Endothelial cell (in vitro differentiated cells): ENCODE measurements around the gene XCR1. TPM values are rescaled to one million over a fixed set of nuclear protein-coding genes. Genes with fewer than 3 reads are reported as not detected.

Experiments
- DNase-seq: peaks from one replicate; pipeline ENCODE4 v3.0.0; 2021; ENCODE audit warnings: low spot score
- H3K27ac Mint-ChIP-seq: one replicate; pipeline ENCODE4 v1.8.0; 2021; ENCODE audit warnings: mixed read lengths, inconsistent platforms; ENCODE audit not compliant: unreplicated experiment
- H3K27me3 Mint-ChIP-seq: one replicate; pipeline ENCODE4 v1.8.0; 2021; ENCODE audit warnings: mild to moderate bottlenecking, moderate library complexity, mixed read lengths, inconsistent platforms; ENCODE audit not compliant: unreplicated experiment
- H3K36me3 Mint-ChIP-seq: one replicate; pipeline ENCODE4 v1.8.0; 2021; ENCODE audit warnings: mild to moderate bottlenecking, low read depth, mixed read lengths, inconsistent platforms; ENCODE audit not compliant: unreplicated experiment
- H3K4me1 Mint-ChIP-seq: one replicate; pipeline ENCODE4 v1.8.0; 2021; ENCODE audit warnings: mild to moderate bottlenecking, mixed read lengths, inconsistent platforms; ENCODE audit not compliant: unreplicated experiment
- H3K4me3 Mint-ChIP-seq: one replicate; pipeline ENCODE4 v1.8.0; 2021; ENCODE audit warnings: mild to moderate bottlenecking, mixed read lengths, inconsistent platforms; ENCODE audit not compliant: unreplicated experiment
- H3K9me3 Mint-ChIP-seq: one replicate; pipeline ENCODE4 v1.8.0; 2021; ENCODE audit warnings: mixed read lengths, inconsistent platforms; ENCODE audit not compliant: unreplicated experiment
- total RNA-seq: library from RNA; stranded (reverse); fragmentation: NEBNext Ultra II Directional; extraction: Animal tissue kit (Norgen Biotek cat#: 25700); gene quantifications from one replicate; pipeline ENCODE4 v1.2.1, GENCODE V29; 2021; ENCODE audit not compliant: unreplicated experiment
- TF ChIP-seq, protein P1 (sequence below): fragments of 200-600 bp; sonication (generic); IDR thresholded peaks from one replicate; pipeline ENCODE4 v1.5.0; 2021; ENCODE audit warnings: antibody characterized with exemption; ENCODE audit not compliant: unreplicated experiment

Gene XCR1
- total RNA-seq, 1 donor from 2014 or later, result not detected

DNA sequence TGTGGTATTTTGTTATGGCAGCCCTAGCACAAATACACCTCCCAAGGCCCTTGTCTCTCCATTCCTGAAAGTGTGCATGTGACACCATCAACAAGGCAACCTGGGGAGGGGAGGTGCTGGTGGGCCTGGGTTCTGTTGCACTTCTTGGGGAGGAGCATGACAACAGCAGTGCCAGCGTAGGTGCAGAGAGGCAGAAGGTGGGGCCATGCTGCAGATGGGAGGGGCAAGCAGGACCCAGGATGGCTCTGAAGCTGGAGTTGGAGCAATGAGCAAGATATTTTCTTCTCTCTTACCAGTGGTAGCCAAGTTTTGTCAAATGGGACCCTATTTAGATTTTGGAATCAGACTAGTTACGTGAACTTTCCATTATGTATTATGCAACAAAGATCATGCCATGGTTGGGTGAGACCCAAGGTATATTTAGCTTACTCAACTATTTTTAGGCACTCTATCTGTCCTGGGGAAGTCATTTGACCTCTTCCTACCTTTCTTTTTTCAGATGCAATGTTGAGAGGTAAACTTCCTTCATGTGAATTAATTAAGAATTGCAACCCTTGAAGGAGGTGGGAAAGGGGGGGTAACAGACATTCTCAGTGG, 35.1 kb downstream of the XCR1 start:
- TF ChIP-seq, protein P1, sequence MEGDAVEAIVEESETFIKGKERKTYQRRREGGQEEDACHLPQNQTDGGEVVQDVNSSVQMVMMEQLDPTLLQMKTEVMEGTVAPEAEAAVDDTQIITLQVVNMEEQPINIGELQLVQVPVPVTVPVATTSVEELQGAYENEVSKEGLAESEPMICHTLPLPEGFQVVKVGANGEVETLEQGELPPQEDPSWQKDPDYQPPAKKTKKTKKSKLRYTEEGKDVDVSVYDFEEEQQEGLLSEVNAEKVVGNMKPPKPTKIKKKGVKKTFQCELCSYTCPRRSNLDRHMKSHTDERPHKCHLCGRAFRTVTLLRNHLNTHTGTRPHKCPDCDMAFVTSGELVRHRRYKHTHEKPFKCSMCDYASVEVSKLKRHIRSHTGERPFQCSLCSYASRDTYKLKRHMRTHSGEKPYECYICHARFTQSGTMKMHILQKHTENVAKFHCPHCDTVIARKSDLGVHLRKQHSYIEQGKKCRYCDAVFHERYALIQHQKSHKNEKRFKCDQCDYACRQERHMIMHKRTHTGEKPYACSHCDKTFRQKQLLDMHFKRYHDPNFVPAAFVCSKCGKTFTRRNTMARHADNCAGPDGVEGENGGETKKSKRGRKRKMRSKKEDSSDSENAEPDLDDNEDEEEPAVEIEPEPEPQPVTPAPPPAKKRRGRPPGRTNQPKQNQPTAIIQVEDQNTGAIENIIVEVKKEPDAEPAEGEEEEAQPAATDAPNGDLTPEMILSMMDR, result no peak
- DNase-seq, result no peak
- Mint-ChIP-seq H3K27me3 (peaks cover 9% of the 10 kb centered on the region), H3K4me3 (no peak overlapping the region), H3K9me3 (no peaks in the 10 kb centered on the region), H3K4me1 (peaks cover 17% of the 10 kb centered on the region), H3K27ac (no peak overlapping the region), H3K36me3 (no peaks in the 10 kb centered on the region)

DNA sequence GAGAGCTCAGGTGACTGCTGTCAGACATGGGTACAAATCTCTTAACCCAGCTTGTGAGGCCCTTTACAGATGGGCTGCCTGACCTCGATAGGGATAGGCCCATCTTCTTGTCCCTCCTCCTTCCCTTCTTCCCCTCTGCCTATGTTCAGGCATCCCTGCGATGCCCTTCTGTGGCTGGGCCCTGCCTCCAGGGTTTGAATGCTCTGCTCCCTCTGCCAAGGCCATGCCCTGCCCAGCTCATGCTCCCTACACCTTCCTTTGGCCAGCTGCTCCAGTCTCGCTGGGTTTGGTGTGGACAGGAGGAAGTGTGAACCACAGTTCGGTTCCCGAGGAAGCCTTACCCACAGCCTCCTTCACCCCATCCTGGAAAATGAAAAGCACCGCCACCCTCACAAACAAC, 35.9 kb downstream of the XCR1 start:
- DNase-seq, result no peak
- Mint-ChIP-seq H3K36me3 (no peaks in the 10 kb centered on the region), H3K27me3 (peaks cover 7% of the 10 kb centered on the region), H3K4me1 (peaks cover 17% of the 10 kb centered on the region), H3K27ac (no peak overlapping the region), H3K9me3 (no peaks in the 10 kb centered on the region), H3K4me3 (no peak overlapping the region)
- TF ChIP-seq, protein P1, result no peak

DNA sequence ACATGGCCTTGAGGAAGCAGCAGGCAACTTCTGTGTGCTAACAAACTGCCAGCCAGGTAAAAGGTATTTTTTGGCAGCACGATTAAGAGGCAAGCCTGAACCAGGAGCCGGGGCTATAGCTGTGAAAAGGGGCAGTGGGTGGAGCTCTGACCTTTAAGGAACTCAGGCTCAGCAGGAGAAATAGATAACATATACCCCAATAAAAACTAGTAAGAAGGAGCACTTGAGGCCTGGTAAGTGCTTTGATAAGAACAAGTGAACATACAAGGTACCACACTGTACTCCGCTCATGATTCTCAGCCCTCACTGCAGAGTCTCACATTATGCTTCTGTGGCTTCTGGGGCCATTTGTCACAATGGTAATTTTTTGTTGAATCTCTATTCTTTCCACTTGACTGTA, 37.1 kb downstream of the XCR1 start:
- TF ChIP-seq, protein P1, result no peak
- Mint-ChIP-seq H3K36me3 (no peaks in the 10 kb centered on the region), H3K27me3 (peaks cover 5% of the 10 kb centered on the region), H3K4me3 (no peak overlapping the region), H3K27ac (no peak overlapping the region), H3K4me1 (peaks cover 14% of the 10 kb centered on the region), H3K9me3 (no peaks in the 10 kb centered on the region)
- DNase-seq, result no peak

DNA sequence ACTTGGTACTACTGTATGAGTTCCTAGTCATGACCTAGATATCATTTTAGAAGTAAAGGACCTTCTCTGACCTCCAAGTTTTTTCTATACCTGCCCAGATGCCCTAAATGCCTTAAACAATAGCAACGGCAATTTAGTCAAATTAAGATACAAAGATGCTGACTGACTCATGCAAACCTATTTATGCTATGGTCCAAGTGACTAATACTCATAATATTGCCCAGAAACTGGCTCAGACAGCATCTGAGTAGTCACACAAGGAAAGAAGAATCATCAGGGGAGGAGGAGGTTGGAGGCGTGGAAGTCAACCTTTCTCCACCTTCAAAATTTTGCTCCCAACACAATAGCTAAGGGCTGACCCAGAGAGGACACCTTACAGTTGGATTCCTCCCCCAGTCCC, 38.5 kb downstream of the XCR1 start:
- peaks cover 5% of the 10 kb centered on the region for H3K27me3 Mint-ChIP-seq
- no peak overlapping the region for H3K4me3 Mint-ChIP-seq
- H3K27ac Mint-ChIP-seq, result no peak overlapping the region
- no peaks in the 10 kb centered on the region for H3K9me3 Mint-ChIP-seq
- TF ChIP-seq, protein P1, result no peak
- no peaks in the 10 kb centered on the region for H3K36me3 Mint-ChIP-seq
- no peak for DNase-seq
- peaks cover 10% of the 10 kb centered on the region for H3K4me1 Mint-ChIP-seq

DNA sequence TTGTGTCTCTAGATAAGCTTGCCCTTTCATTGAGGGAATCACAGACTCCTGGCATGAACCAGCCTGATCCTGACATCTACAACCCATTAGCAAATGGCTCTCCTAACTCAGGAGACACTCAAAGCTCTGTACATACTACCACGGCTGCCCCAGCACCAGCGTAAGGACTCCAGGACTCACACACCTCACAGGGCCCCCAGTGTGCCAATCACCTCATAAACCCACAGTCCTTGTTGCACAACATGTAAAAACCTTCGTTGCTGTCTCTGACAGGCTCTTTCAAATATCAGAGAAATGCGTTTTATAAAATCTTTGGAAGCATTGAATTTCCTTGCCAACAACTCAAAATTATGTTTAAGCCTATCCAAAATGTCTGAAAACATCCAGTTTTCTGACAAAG, 38.9 kb downstream of the XCR1 start:
- Mint-ChIP-seq H3K4me3 (no peak overlapping the region), H3K27ac (no peak overlapping the region), H3K27me3 (peaks cover 5% of the 10 kb centered on the region), H3K4me1 (peaks cover 7% of the 10 kb centered on the region), H3K9me3 (no peaks in the 10 kb centered on the region), H3K36me3 (no peaks in the 10 kb centered on the region)
- TF ChIP-seq, protein P1, result no peak
- no peak for DNase-seq
